IMR-90 (cell line): ENCODE results near the gene ANKH. TPM values are rescaled to one million over a fixed set of nuclear protein-coding genes. Genes with fewer than 3 reads are reported as not detected.

Experiments
- ATAC-seq: fragments of 200-7000 bp; cut with Tn5 transposase; 2 replicates; pipeline ENCODE4 v1.9.1; 2020; ENCODE audit warnings: low read depth, mild to moderate bottlenecking, moderate library complexity
- BruUV-seq: library from RNA; stranded (reverse); fragments of 400-500 nt; replicated peaks from 2 replicates; lab custom pipeline; 2021; lab: Mats Ljungman, UMichigan
- CTCF ChIA-PET: fragments of 300-600 bp; formaldehyde crosslinking; extraction: SDS; loops from one replicate; lab custom pipeline; 2021; ENCODE audit warnings: antibody characterized with exemption; lab: Yijun Ruan, JAX
- POLR2A ChIA-PET: fragments of 300-600 bp; sonication (Branson Sonifier 250); formaldehyde crosslinking; loops from one replicate; lab custom pipeline; 2022; ENCODE audit warnings: antibody characterized with exemption; ENCODE audit not compliant: unreplicated experiment; lab: Charles Lee
- DNase-seq: peaks from one replicate; pipeline ENCODE4 v3.0.0; 2013
- H2AFZ ChIP-seq: replicated peaks from 2 replicates; pipeline ENCODE3; 2013; ENCODE audit warnings: low read length, mild to moderate bottlenecking; ENCODE audit not compliant: poor library complexity
- H2AK5ac ChIP-seq: 2 replicates; pipeline ENCODE4 v1.6.1; 2013; ENCODE audit warnings: low read depth, low read length, inconsistent platforms
- H2AK9ac ChIP-seq: replicated peaks from 2 replicates; pipeline ENCODE3; 2013; ENCODE audit warnings: mild to moderate bottlenecking, low read depth, low read length, moderate library complexity; ENCODE audit not compliant: poor library complexity
- H2BK120ac ChIP-seq: 2 replicates; pipeline ENCODE4 v1.6.1; 2013; ENCODE audit warnings: low read depth, low read length, inconsistent platforms
- H2BK15ac ChIP-seq: 3 replicates; pipeline ENCODE4 v1.6.1; 2013; ENCODE audit warnings: low read depth, low read length, inconsistent platforms
- H2BK20ac ChIP-seq: 2 replicates; pipeline ENCODE4 v1.6.1; 2013; ENCODE audit warnings: low read depth, mild to moderate bottlenecking, inconsistent platforms, low read length, moderate library complexity
- H2BK5ac ChIP-seq: 2 replicates; pipeline ENCODE4 v1.6.1; 2013; ENCODE audit warnings: mild to moderate bottlenecking, low read depth, low read length, inconsistent platforms; ENCODE audit not compliant: poor library complexity, severe bottlenecking
- H3K14ac ChIP-seq: replicated peaks from 2 replicates; pipeline ENCODE4 v1.6.1; 2013; ENCODE audit warnings: low read depth, low read length, inconsistent platforms
- H3K18ac ChIP-seq: 2 replicates; pipeline ENCODE4 v1.6.1; 2013; ENCODE audit warnings: low read depth, low read length, control low read depth
- H3K23ac ChIP-seq: 2 replicates; pipeline ENCODE4 v1.6.1; 2013; ENCODE audit warnings: low read depth, low read length, inconsistent platforms
- H3K27ac ChIP-seq: 2 replicates; pipeline ENCODE4 v1.5.1; 2013; ENCODE audit warnings: mild to moderate bottlenecking, control low read depth, low read length; ENCODE audit not compliant: insufficient read depth
- H3K27me3 ChIP-seq: 2 replicates; pipeline ENCODE4 v1.6.1; 2013; ENCODE audit warnings: low read length; ENCODE audit not compliant: control insufficient read depth, insufficient read depth
- H3K36me3 ChIP-seq: 2 replicates; pipeline ENCODE4 v1.6.1; 2013; ENCODE audit warnings: low read length, mixed read lengths; ENCODE audit not compliant: control insufficient read depth, insufficient read depth
- H3K4ac ChIP-seq: 2 replicates; pipeline ENCODE4 v1.6.1; 2013; ENCODE audit warnings: low read depth, low read length, inconsistent platforms
- H3K4me1 ChIP-seq: 2 replicates; pipeline ENCODE4 v1.6.1; 2013; ENCODE audit warnings: low read length, mixed read lengths; ENCODE audit not compliant: control insufficient read depth, insufficient read depth
- H3K4me2 ChIP-seq: 2 replicates; pipeline ENCODE4 v1.6.1; 2013; ENCODE audit warnings: low read depth, mild to moderate bottlenecking, control low read depth, low read length, moderate library complexity
- H3K4me3 ChIP-seq: 2 replicates; pipeline ENCODE4 v1.5.1; 2013; ENCODE audit warnings: low read depth, mild to moderate bottlenecking, control low read depth, low read length, moderate library complexity; ENCODE audit not compliant: insufficient read depth
- H3K56ac ChIP-seq: 2 replicates; pipeline ENCODE4 v1.6.1; 2013; ENCODE audit warnings: low read length, inconsistent platforms; ENCODE audit not compliant: insufficient read depth; ENCODE audit errors: extremely low read depth
- H3K79me1 ChIP-seq, 2 experiments: 2 replicates each; pipeline ENCODE4 v1.6.1; 2013; ENCODE audit warnings: low read length in 2 of 2, inconsistent platforms in 1 of 2, low read depth in 1 of 2
- H3K9ac ChIP-seq: 2 replicates; pipeline ENCODE4 v1.6.1; 2013; ENCODE audit warnings: low read depth, low read length, control low read depth
- H3K9me1 ChIP-seq: 2 replicates; pipeline ENCODE4 v1.6.1; 2013; ENCODE audit warnings: low read length, inconsistent platforms; ENCODE audit not compliant: insufficient read depth
- H3K9me3 ChIP-seq: 2 replicates; pipeline ENCODE4 v1.6.1; 2013; ENCODE audit warnings: low read length; ENCODE audit not compliant: control insufficient read depth, insufficient read depth
- H4K20me1 ChIP-seq: 2 replicates; pipeline ENCODE4 v1.6.1; 2013; ENCODE audit warnings: low read length, inconsistent platforms; ENCODE audit not compliant: insufficient read depth
- H4K5ac ChIP-seq: 2 replicates; pipeline ENCODE4 v1.6.1; 2013; ENCODE audit warnings: mild to moderate bottlenecking, low read depth, low read length, control low read depth
- H4K8ac ChIP-seq, 2 experiments: 2 replicates each; pipeline ENCODE4 v1.6.1; 2013; ENCODE audit warnings: low read depth in 2 of 2, low read length in 2 of 2, control low read depth in 1 of 2, inconsistent platforms in 1 of 2
- H4K91ac ChIP-seq: 2 replicates; pipeline ENCODE4 v1.6.1; 2013; ENCODE audit warnings: low read depth, low read length, inconsistent platforms; ENCODE audit not compliant: insufficient read depth
- BHLHE40 ChIP-seq: fragments of 150-350 bp; IDR thresholded peaks from 2 replicates; pipeline ENCODE4 v1.6.1; 2016; ENCODE audit warnings: mild to moderate bottlenecking, low read depth, low read length
- CHD1 ChIP-seq: IDR thresholded peaks from 2 replicates; pipeline ENCODE4 v1.6.1; 2012; ENCODE audit warnings: low read depth, low read length, improper control_type of control experiment
- ELK1 ChIP-seq: fragments of 150-350 bp; IDR thresholded peaks from 2 replicates; pipeline ENCODE4 v1.6.1; 2016; ENCODE audit warnings: low read depth, mild to moderate bottlenecking, low read length, moderate library complexity, borderline replicate concordance
- MAFK ChIP-seq: IDR thresholded peaks from 2 replicates; pipeline ENCODE4 v1.6.1; 2012; ENCODE audit warnings: low read depth, low read length, improper control_type of control experiment
- MAZ ChIP-seq: IDR thresholded peaks from 2 replicates; pipeline ENCODE4 v1.6.1; 2012; ENCODE audit warnings: low read depth, mild to moderate bottlenecking, low read length, improper control_type of control experiment, moderate library complexity, borderline replicate concordance
- MXI1 ChIP-seq: IDR thresholded peaks from 2 replicates; pipeline ENCODE4 v1.6.1; 2012; ENCODE audit warnings: low read depth, mild to moderate bottlenecking, low read length, moderate library complexity, borderline replicate concordance
- POLR2A ChIP-seq: IDR thresholded peaks from 2 replicates; pipeline ENCODE4 v1.6.1; 2012; ENCODE audit warnings: mild to moderate bottlenecking, low read depth, low read length
- RAD21 ChIP-seq: IDR thresholded peaks from 2 replicates; pipeline ENCODE4 v1.6.1; 2012; ENCODE audit warnings: low read length, improper control_type of control experiment
- RCOR1 ChIP-seq: IDR thresholded peaks from 2 replicates; pipeline ENCODE4 v1.6.1; 2012; ENCODE audit warnings: mild to moderate bottlenecking, low read length, improper control_type of control experiment; ENCODE audit not compliant: insufficient replicate concordance
- RFX5 ChIP-seq: IDR thresholded peaks from 2 replicates; pipeline ENCODE4 v1.8.0; 2012; ENCODE audit warnings: low read depth, mild to moderate bottlenecking, low read length, moderate library complexity
- SMC3 ChIP-seq: fragments of 150-350 bp; IDR thresholded peaks from 2 replicates; pipeline ENCODE4 v1.6.1; 2016; ENCODE audit warnings: low read depth, mild to moderate bottlenecking, antibody characterized with exemption, low read length, moderate library complexity
- WGBS, 2 experiments: methylation state at CpG; one replicate each; pipeline versions ENCODE4 v1.1.5 to v1.1.7; 2013; ENCODE audit warnings: missing lambda C conversion rate in 2 of 2; ENCODE audit not compliant: insufficient read length in 1 of 2; ENCODE audit errors: extremely low coverage in 2 of 2; 5-methylcytosine and 5-hydroxymethylcytosine counted together
- dilution Hi-C: fragments of 300-500 bp; cut with HindIII; formaldehyde crosslinking; loops from one replicate; pipeline ENCODE4 v1.14.3; 2018; ENCODE audit warnings: low sequenced_read_pairs; ENCODE audit not compliant: unreplicated experiment
- in situ Hi-C: fragments of 300-500 bp; cut with MboI; formaldehyde crosslinking; loops from 3 replicates; pipeline ENCODE4 v1.14.3; 2019; ENCODE audit warnings: low sequenced_read_pairs, inconsistent platforms, mixed read lengths
- intact Hi-C: fragments of 100-400 bp; cut with micrococcal nuclease; formaldehyde crosslinking; loops from 2 replicates; pipeline ENCODE4 v1.10.0; 2022
- polyA plus RNA-seq, 3 experiments: library from polyadenylated mRNA; depleted of rRNA; stranded (reverse); fragments of >200 nt; gene quantifications; 2 replicates each; pipeline ENCODE4 v1.2.3, GENCODE V29; 2012; ENCODE audit warnings: low replicate concordance in 1 of 3
- total RNA-seq: library from RNA; depleted of rRNA; stranded (reverse); fragments of >200 nt; gene quantifications from 2 replicates; pipeline ENCODE4 v1.2.3, GENCODE V29; 2012
- TF ChIP-seq, protein P1 (sequence below): conservative IDR thresholded peaks from 2 replicates; pipeline ENCODE4 v1.5.1; 2012; ENCODE audit warnings: mild to moderate bottlenecking, low read depth, low read length, improper control_type of control experiment

The ANKH gene
- total and polyA plus RNA-seq, 2 of the 4 experiments (the other 2 are of a cell fraction) = 5.2 to 17.2 TPM

DNA sequence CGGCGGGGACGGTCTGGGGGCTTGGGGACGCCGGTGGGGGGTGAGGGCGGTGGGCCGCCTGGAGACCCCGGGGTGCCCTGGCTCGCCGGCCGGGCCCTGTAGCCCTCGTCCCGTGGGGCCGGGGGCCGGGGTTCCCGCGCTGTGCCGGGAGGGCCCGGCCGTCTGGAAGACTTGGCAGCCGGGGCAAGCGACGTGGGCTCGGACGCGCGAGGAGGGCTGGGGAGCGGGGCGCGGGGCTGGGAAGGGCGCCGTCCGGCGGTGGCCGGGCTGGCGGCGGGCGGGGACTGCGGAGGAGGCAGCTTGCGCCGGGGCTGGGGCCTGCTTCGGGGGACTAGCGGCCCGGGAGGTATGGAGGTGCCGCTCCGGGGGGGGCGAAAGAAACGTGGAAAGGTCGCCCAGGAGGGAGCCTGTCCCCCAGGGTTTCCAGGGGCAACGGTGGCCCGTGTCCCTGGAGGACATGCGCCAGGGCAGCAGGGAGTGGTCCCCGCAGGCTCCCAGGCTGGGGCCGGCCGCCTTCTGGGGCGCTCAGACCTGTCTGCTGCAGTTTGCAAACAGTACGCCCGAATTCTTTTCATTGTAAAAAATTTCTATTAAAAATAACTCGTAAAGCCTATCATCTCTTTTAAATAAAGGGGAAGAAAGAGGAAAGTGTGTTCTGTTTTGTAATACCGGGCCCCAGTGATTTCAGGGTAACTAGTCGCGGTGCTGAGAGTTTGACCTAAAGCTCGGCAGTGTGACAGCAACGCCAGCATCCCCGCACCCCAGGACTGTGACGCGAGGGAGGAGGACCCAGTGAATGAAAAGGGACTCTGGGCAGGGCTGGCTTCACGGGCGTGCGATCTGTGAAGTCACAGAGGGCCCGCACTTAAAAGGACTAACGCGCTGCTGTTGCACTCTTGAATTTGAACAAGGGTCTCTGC is 752 bp upstream of the ANKH start:
- dilution Hi-C loops = no loop called here
- Histone ChIP-seq H4K8ac (peak overlapping the region; percentile 80 to 85; a peak in 2 of 4 replicates), H3K9ac (peak overlapping the region; percentile 65), H3K9me1 (peaks cover 4% of the 10 kb centered on the region; the same call in 1 of the 2 replicates), H3K4me1 (peaks cover 2% of the 10 kb centered on the region), H3K23ac (peak overlapping the region; percentile 53), H2BK120ac (peak overlapping the region; percentile 57), H3K79me1 (peaks cover 11 to 29% of the 10 kb centered on the region in 2 experiments; a peak in 3 of 4 replicates), H2AFZ (peak overlapping the region; percentile 94), H2BK15ac (peak overlapping the region; percentile 26; the same call in 1 of the 3 replicates), H2BK5ac (peak overlapping the region; percentile 39), H2AK9ac (peak overlapping the region; percentile 83), H2AK5ac (peak overlapping the region; percentile 80), H3K27me3 (no peaks in the 10 kb centered on the region; the same call in 1 of the 2 replicates), H4K91ac (peak overlapping the region; percentile 61), H2BK20ac (no peak overlapping the region), H3K56ac (peak overlapping the region; percentile 35), H3K4me3 (peak overlapping the region; percentile 65), H3K4me2 (peak overlapping the region; percentile 83), H4K20me1 (peaks cover 6% of the 10 kb centered on the region; the same call in 1 of the 2 replicates), H3K4ac (peak overlapping the region; percentile 66), H3K14ac (peak overlapping the region; percentile 67), H3K27ac (peak overlapping the region; percentile 79), H4K5ac (peak overlapping the region; percentile 26; the same call in 1 of the 2 replicates), H3K9me3 (no peaks in the 10 kb centered on the region), H3K18ac (peak overlapping the region; percentile 27; the same call in 1 of the 2 replicates), H3K36me3 (no peaks in the 10 kb centered on the region)
- TF ChIP-seq SMC3 (peak; percentile 7; the same call in 1 of the 2 replicates), MAZ (no peak), CHD1 (no peak), RFX5 (no peak), MXI1 (no peak), BHLHE40 (no peak), ELK1 (no peak), RCOR1 (no peak), RAD21 (peak; percentile 17; the same call in 1 of the 2 replicates), MAFK (no peak), POLR2A (peak; percentile 42; the same call in 1 of the 2 replicates)
- TF ChIP-seq, protein P1, sequence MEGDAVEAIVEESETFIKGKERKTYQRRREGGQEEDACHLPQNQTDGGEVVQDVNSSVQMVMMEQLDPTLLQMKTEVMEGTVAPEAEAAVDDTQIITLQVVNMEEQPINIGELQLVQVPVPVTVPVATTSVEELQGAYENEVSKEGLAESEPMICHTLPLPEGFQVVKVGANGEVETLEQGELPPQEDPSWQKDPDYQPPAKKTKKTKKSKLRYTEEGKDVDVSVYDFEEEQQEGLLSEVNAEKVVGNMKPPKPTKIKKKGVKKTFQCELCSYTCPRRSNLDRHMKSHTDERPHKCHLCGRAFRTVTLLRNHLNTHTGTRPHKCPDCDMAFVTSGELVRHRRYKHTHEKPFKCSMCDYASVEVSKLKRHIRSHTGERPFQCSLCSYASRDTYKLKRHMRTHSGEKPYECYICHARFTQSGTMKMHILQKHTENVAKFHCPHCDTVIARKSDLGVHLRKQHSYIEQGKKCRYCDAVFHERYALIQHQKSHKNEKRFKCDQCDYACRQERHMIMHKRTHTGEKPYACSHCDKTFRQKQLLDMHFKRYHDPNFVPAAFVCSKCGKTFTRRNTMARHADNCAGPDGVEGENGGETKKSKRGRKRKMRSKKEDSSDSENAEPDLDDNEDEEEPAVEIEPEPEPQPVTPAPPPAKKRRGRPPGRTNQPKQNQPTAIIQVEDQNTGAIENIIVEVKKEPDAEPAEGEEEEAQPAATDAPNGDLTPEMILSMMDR = no peak
- WGBS, 2 experiments = 3% methylated on average over 30 of the region's 73 CpGs; no CpG with 5 or more reads in 1 of the 2 experiments
- peak; percentile 63 for ATAC-seq
- peak; percentile 8 for DNase-seq
- intact Hi-C loops = loop anchor here (1.0 to 5.0 kb wide), 3 partner anchors 55 to 131 kb away; no protein-coding TSS in a partner anchor
- in situ Hi-C loops = loop anchor here (10.0 kb wide), 1 partner anchor 132 kb away; no protein-coding TSS in a partner anchor
- CTCF ChIA-PET = interaction anchor here (0.9 to 1.3 kb wide), 4 partner anchors 66 to 165 kb away, joined by 3 read pairs; no protein-coding TSS in a partner anchor
- BruUV-seq = no TSS peak
- POLR2A ChIA-PET = interaction anchor here (0.6 kb wide), 1 partner anchor 24 kb away, joined by 3 read pairs; no protein-coding TSS in a partner anchor
